HCT116 (cell line): ENCODE results near the gene PM20D2.

ENCODE experiments used
- CBX3 ChIP-seq: IDR thresholded peaks from 2 replicates; pipeline ENCODE4 v1.6.1; 2012; ENCODE audit warnings: low read depth
- ELF1 ChIP-seq: IDR thresholded peaks from 2 replicates; pipeline ENCODE4 v1.6.1; 2012; ENCODE audit warnings: low read depth, borderline replicate concordance
- EZH2 ChIP-seq: fragments of 200-600 bp; sonication (generic); IDR thresholded peaks from 2 replicates; pipeline ENCODE4 v1.6.1; 2017; ENCODE audit warnings: antibody characterized with exemption, mixed run types
- MAX ChIP-seq: IDR thresholded peaks from 2 replicates; pipeline ENCODE4 v1.6.1; 2012
- POLR2AphosphoS5 ChIP-seq: IDR thresholded peaks from 2 replicates; pipeline ENCODE4 v1.6.1; 2011; ENCODE audit warnings: mild to moderate bottlenecking, low read depth, low read length, moderate library complexity
- SIN3A ChIP-seq: IDR thresholded peaks from 2 replicates; pipeline ENCODE4 v1.6.1; 2012; ENCODE audit warnings: low read depth
- SRF ChIP-seq: IDR thresholded peaks from 2 replicates; pipeline ENCODE4 v1.6.1; 2012; ENCODE audit warnings: low read depth
- TF ChIP-seq, protein P1 (sequence below), 3 experiments: fragments of 200-600 bp in 1 of 3; sonication (generic) in 1 of 3; IDR thresholded peaks in 2 of 3; conservative IDR thresholded peaks in 1 of 3; 2 replicates each; pipeline ENCODE4 v1.5.1; 2012 to 2017; ENCODE audit warnings: low read depth in 2 of 3, low read length in 2 of 3, antibody characterized with exemption in 1 of 3, borderline replicate concordance in 1 of 3, control low read depth in 1 of 3, mild to moderate bottlenecking in 1 of 3, mixed read lengths in 1 of 3, mixed run types in 1 of 3, moderate library complexity in 1 of 3; ENCODE audit not compliant: insufficient read depth in 1 of 3
- TF ChIP-seq, protein P2 (sequence below): IDR thresholded peaks from 2 replicates; pipeline ENCODE4 v1.6.1; 2012

DNA sequence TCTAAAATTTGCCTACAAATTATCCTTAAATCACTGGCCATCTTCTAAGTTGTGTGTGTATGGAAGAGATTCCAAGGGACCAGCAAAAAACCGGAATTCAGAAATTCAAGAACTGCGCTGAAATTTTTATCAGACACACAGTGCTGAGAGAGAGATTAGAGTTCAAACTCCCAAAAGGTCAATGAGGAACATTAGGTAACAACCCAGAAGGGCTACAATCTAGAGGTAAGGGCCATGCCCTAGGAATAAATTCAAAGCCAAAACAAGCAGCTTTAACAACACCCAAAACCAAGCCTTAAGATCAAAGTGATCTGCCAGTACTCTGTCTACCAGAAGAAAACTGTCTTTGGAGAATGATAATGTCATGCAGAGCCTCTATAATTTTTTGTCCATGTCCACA lies 45.7 kb upstream of the PM20D2 start:
- TF ChIP-seq MAX: no peak
- TF ChIP-seq, protein P1, sequence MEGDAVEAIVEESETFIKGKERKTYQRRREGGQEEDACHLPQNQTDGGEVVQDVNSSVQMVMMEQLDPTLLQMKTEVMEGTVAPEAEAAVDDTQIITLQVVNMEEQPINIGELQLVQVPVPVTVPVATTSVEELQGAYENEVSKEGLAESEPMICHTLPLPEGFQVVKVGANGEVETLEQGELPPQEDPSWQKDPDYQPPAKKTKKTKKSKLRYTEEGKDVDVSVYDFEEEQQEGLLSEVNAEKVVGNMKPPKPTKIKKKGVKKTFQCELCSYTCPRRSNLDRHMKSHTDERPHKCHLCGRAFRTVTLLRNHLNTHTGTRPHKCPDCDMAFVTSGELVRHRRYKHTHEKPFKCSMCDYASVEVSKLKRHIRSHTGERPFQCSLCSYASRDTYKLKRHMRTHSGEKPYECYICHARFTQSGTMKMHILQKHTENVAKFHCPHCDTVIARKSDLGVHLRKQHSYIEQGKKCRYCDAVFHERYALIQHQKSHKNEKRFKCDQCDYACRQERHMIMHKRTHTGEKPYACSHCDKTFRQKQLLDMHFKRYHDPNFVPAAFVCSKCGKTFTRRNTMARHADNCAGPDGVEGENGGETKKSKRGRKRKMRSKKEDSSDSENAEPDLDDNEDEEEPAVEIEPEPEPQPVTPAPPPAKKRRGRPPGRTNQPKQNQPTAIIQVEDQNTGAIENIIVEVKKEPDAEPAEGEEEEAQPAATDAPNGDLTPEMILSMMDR (IDR thresholded peaks at IDR 0.05 in 2 of 3, conservative IDR thresholded peaks at IDR 0.05 in 1 of 3; ENCODE audit: borderline replicate concordance in 1 of 3, insufficient read depth in 1 of 3, low read depth in 2 of 3, low read length in 2 of 3): no peak
- no peak for TF ChIP-seq SRF
- TF ChIP-seq ELF1: no peak
- TF ChIP-seq SIN3A: no peak
- TF ChIP-seq CBX3: no peak
- TF ChIP-seq, protein P2, sequence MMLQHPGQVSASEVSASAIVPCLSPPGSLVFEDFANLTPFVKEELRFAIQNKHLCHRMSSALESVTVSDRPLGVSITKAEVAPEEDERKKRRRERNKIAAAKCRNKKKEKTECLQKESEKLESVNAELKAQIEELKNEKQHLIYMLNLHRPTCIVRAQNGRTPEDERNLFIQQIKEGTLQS: no peak
- TF ChIP-seq POLR2AphosphoS5: no peak
- TF ChIP-seq EZH2: no peak
